Testis (tissue), 3 donors: Measurements from ENCODE around the gene PFDN2. TPM values are rescaled to one million over a fixed set of nuclear protein-coding genes. Genes with fewer than 3 reads are reported as not detected.

Source experiments
- DNase-seq: peaks from one replicate; pipeline ENCODE4 v3.0.0-alpha.2; 2019
- H3K27ac ChIP-seq, 2 donors: fragments of 200-600 bp; sonication (generic); one replicate each; pipeline ENCODE4 v1.5.1; 2019
- H3K27me3 ChIP-seq: fragments of 200-600 bp; sonication (generic); one replicate; pipeline ENCODE4 v1.5.1; 2019
- H3K36me3 ChIP-seq: fragments of 200-600 bp; sonication (generic); one replicate; pipeline ENCODE4 v1.5.1; 2017; ENCODE audit warnings: low read depth; ENCODE audit errors: missing control alignments
- H3K4me1 ChIP-seq: fragments of 200-600 bp; sonication (generic); one replicate; pipeline ENCODE4 v1.5.1; 2019
- H3K4me3 ChIP-seq, 2 donors: fragments of 200-600 bp; sonication (generic); one replicate each; pipeline ENCODE4 v1.5.1; 2017 to 2019
- H3K9me3 ChIP-seq: fragments of 200-600 bp; sonication (generic); one replicate; pipeline ENCODE4 v1.5.1; 2017
- POLR2A ChIP-seq: fragments of 450-650 bp; IDR thresholded peaks from one replicate; pipeline ENCODE4 v1.6.1; 2017; ENCODE audit warnings: antibody characterized with exemption, mild to moderate bottlenecking, moderate library complexity
- WGBS, 2 donors: methylation state at CpG; one replicate each; pipeline ENCODE4 v1.1.5; 2018; 5-methylcytosine and 5-hydroxymethylcytosine counted together
- intact Hi-C: fragments of 100-400 bp; cut with DNase I; formaldehyde crosslinking; loops from one replicate; pipeline ENCODE4 v1.15.1; 2023; ENCODE audit warnings: low total_unique reads
- polyA plus RNA-seq: library from polyadenylated mRNA; stranded (reverse); fragments of 350-450 nt; fragmentation: Illumina TruSeq; extraction: RNeasy Lipid Tissue Mini Kit (QIAGEN cat#74804); gene quantifications from one replicate; pipeline ENCODE4 v1.2.3, GENCODE V29; 2014; ENCODE audit warnings: low read depth, low replicate concordance; ENCODE audit not compliant: insufficient read depth
- total RNA-seq, 2 donors: library from RNA; depleted of rRNA; stranded (reverse); fragments of >200 nt; gene quantifications; one replicate each; pipeline ENCODE4 v1.2.3, GENCODE V29; 2016
- TF ChIP-seq, protein P1 (sequence below), 3 experiments: fragments of 450-650 bp in 2 of 3; fragments of 200-600 bp in 1 of 3; sonication (generic) in 1 of 3; IDR thresholded peaks; one replicate each; pipeline ENCODE4 v1.5.1; 2016 to 2019; ENCODE audit warnings: antibody characterized with exemption in 3 of 3, mild to moderate bottlenecking in 2 of 3, moderate library complexity in 1 of 3

PFDN2 gene
- total and polyA plus RNA-seq, 3 donors from 2014 or later: 76.8 to 96.3 (median 88.6) TPM

DNA sequence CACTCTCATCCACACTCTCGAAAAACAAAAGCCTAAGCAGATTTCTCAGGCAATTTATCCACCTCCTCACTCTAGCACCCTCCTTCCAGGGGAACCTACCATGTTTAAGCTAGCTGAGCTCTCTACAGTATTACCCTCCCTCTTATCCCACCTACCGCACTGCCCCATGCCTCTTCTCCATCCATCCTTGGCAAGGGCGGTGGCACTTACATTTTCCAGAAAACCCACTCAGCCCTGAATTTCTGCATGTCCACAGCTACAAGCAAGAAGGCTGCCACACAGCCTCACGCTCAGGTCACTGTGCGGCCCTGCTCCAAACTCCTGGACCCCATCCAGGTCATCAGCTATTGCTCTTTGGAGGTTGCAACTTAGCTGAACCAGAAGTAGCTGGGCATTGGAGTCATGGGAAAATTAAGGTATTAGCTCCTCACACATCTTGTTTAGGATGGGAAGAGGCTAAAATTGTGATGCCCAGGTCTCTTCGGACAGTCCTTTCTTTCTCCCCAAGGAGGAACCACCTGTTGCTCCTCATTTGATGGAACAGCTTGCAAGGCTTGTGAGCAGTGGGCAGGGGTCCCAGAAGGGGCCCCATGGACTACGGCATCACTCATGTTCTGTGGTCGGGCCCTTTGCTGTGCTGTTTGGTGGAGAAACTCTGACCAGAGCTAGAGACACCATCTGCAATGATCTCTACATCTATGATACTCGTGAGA, 18.6 kb downstream of the PFDN2 start:
- H3K9me3 ChIP-seq: no peaks in the 10 kb centered on the region
- intact Hi-C loops: loop anchor here (10.0 kb wide), 1 partner anchor 104 kb away; no protein-coding TSS in a partner anchor
- H3K27me3 ChIP-seq: no peaks in the 10 kb centered on the region
- WGBS, 2 donors: 63 to 72% methylated on average over 6 to 9 of the region's 9 CpGs
- H3K36me3 ChIP-seq: no peaks in the 10 kb centered on the region
- TF ChIP-seq, protein P1, sequence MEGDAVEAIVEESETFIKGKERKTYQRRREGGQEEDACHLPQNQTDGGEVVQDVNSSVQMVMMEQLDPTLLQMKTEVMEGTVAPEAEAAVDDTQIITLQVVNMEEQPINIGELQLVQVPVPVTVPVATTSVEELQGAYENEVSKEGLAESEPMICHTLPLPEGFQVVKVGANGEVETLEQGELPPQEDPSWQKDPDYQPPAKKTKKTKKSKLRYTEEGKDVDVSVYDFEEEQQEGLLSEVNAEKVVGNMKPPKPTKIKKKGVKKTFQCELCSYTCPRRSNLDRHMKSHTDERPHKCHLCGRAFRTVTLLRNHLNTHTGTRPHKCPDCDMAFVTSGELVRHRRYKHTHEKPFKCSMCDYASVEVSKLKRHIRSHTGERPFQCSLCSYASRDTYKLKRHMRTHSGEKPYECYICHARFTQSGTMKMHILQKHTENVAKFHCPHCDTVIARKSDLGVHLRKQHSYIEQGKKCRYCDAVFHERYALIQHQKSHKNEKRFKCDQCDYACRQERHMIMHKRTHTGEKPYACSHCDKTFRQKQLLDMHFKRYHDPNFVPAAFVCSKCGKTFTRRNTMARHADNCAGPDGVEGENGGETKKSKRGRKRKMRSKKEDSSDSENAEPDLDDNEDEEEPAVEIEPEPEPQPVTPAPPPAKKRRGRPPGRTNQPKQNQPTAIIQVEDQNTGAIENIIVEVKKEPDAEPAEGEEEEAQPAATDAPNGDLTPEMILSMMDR (IDR thresholded peaks at IDR 0.05): no peak
- TF ChIP-seq POLR2A: no peak
- no peak overlapping the region for H3K27ac ChIP-seq
- no peak for DNase-seq
- peaks cover 5% of the 10 kb centered on the region for H3K4me1 ChIP-seq
- H3K4me3 ChIP-seq: peak overlapping the region in 1 of 2 donors; percentile 75

DNA sequence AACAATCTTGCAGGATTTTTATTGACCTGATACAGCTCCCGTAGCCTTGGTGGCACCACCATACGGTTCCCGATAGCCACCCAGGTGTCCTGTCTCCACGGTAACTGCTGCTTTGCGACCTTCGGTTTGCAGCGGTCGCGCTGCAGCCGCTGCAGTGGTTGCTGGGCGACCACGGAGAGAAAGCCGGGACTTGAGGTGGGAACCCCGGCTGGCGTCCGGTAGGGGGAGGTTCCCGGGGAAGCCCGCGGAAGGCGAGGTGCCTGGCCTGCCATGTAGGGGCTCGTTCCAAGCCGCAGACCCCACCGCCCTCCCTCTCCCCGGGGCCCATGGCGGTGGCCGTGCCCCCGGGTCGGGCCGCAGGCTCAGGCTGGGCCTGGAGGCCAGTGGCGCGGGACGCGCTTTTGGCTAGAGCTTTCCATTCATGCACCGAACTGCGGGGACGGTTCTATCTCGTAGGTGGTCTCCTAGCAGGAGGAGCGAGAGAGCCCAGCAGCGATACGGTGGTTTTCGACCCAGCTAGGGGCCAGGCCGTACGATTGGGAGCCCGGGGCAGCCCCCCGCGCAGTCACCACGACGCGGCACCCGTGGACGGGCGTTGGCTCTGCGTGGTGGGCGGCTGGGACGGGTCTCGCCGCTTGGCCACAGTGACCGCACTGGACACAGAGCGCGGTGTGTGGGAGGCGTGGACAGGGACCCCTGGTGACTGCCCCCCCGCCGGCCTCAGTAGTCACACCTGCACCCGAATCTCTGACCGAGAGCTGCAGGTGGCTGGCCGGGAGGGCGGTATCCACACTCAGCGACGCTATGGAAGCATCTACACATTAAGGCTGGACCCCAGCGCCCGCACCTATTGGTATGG, 19.4 kb downstream of the PFDN2 start, which contains the start of gene KLHDC9:
Gene KLHDC9 (plus strand): TSS at position 152 of the 859 bp plus-strand sequence. CDS start 175 bp downstream, at position 327.
- Histone ChIP-seq H3K27ac (peak within 1 kb of the TSS; percentile 22 to 66), H3K4me3 (peak within 1 kb of the TSS; percentile 64 to 75), H3K36me3 (no peaks in the 10 kb centered on the region), H3K4me1 (peaks cover 5% of the 10 kb centered on the region), H3K27me3 (no peaks in the 10 kb centered on the region), H3K9me3 (no peaks in the 10 kb centered on the region)
- intact Hi-C loops: loop anchor here (10.0 kb wide), 1 partner anchor 104 kb away; no protein-coding TSS in a partner anchor
- DNase-seq: peak; percentile 86
- TF ChIP-seq, protein P1 (IDR thresholded peaks at IDR 0.05): peak in 1 of 3 experiments; percentile 19
- no peak for TF ChIP-seq POLR2A
- WGBS, 2 donors: 9 to 17% methylated on average over 14 to 50 of the region's 71 CpGs

DNA sequence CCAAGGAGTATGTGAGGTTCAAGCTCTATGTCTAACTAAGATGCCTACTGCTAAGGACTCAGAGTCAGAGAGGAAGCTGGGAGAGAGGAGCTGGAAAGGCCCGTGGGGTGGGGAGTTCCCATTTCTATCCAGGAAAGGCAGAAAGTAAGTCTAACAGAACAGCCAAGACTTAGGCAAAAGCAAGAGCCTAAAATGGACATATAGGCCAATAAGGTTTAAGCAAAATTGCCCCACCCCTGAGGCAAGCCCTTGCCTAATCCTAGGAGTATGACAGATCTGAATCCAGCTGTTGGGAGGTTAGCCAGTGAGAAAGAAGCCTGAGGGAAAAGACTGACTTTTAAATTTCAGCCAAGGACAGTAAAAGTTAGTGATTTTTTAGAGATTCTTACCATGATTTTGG, 21.3 kb downstream of the PFDN2 start:
- no peaks in the 10 kb centered on the region for H3K27me3 ChIP-seq
- H3K4me3 ChIP-seq: no peak overlapping the region
- intact Hi-C loops: loop anchor here (10.0 kb wide), 1 partner anchor 102 kb away; no protein-coding TSS in a partner anchor
- WGBS, 2 donors: 54 to 65% methylated on average over 1 of the region's 1 CpG
- TF ChIP-seq POLR2A: no peak
- H3K36me3 ChIP-seq: no peaks in the 10 kb centered on the region
- peaks cover 5% of the 10 kb centered on the region for H3K4me1 ChIP-seq
- DNase-seq: no peak
- no peaks in the 10 kb centered on the region for H3K9me3 ChIP-seq
- no peak overlapping the region for H3K27ac ChIP-seq

DNA sequence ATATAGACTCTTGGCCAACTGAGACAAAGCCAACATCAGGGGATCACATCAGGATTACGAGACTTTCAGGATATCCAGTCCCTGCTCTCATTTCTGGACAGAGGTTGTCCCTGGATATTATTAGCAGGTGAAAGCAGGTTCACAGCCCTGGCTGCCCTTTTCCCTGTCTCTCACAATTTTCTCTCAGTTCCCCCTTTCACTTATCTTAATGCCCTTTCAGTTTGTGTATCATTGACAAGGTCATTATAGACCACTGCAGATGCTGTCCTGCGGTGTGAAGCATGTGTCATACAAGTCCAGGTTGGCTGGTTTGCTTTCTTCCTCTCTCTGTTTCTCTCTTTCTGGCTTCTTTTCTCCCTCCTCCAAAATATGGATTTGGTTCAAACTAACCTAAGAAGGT, 21.8 kb downstream of the PFDN2 start:
- TF ChIP-seq POLR2A: no peak
- TF ChIP-seq, protein P1 (IDR thresholded peaks at IDR 0.05): no peak
- H3K4me3 ChIP-seq: no peak overlapping the region
- intact Hi-C loops: loop anchor here (10.0 kb wide), 1 partner anchor 101 kb away; no protein-coding TSS in a partner anchor
- no peaks in the 10 kb centered on the region for H3K9me3 ChIP-seq
- DNase-seq: no peak
- no peak overlapping the region for H3K27ac ChIP-seq
- H3K36me3 ChIP-seq: no peaks in the 10 kb centered on the region
- H3K4me1 ChIP-seq: peaks cover 5% of the 10 kb centered on the region
- 91 to 93% methylated on average over 2 of the region's 2 CpGs for WGBS, 2 donors
- H3K27me3 ChIP-seq: no peaks in the 10 kb centered on the region

DNA sequence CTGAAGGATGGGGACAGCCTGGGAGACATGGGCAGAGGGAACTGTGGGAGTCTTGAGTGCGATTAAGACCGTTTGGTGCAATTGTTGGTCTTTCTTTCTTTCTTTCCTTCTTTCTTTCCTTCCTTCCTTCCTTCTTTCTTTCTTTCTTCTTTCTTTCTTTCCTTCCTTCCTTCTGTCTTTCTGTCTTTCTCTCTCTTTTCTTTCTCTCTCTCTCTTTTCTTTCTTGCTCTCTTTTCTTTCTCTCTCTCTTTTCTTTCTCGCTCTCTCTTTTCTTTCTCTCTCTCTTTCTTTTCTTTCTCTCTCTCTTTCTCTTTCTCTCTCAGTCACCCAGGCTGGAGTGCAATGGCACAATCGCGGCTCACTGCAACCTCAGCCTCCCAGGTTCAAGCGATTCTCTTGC, 22.6 kb downstream of the PFDN2 start:
- no peak for DNase-seq
- H3K9me3 ChIP-seq: no peaks in the 10 kb centered on the region
- TF ChIP-seq, protein P1 (IDR thresholded peaks at IDR 0.05): no peak
- no peak for TF ChIP-seq POLR2A
- no peak overlapping the region for H3K4me3 ChIP-seq
- H3K4me1 ChIP-seq: peaks cover 5% of the 10 kb centered on the region
- H3K27ac ChIP-seq: no peak overlapping the region
- 94 to 96% methylated on average over 6 of the region's 6 CpGs for WGBS, 2 donors
- H3K36me3 ChIP-seq: no peaks in the 10 kb centered on the region
- no peaks in the 10 kb centered on the region for H3K27me3 ChIP-seq
- intact Hi-C loops: loop anchor here (10.0 kb wide), 1 partner anchor 100 kb away; no protein-coding TSS in a partner anchor
